NCI-H748 treated with DMSO at 0.1 percent for 48 hours (cell line): ENCODE data around the gene EXOC1.
"Not testable (repeated sequence)": the region's sequence is repeated elsewhere in the genome, so short reads cannot be mapped to it uniquely, and the experiment has no call there.

Experiments
- DNase-seq: peaks from one replicate; lab custom pipeline; 2025; lab: John Stamatoyannopoulos, UW

The EXOC1 gene

GRCh38 chr4:55907469-55907868 lies 54.0 kb downstream of the EXOC1 start:
- no peak for DNase-seq

DNA sequence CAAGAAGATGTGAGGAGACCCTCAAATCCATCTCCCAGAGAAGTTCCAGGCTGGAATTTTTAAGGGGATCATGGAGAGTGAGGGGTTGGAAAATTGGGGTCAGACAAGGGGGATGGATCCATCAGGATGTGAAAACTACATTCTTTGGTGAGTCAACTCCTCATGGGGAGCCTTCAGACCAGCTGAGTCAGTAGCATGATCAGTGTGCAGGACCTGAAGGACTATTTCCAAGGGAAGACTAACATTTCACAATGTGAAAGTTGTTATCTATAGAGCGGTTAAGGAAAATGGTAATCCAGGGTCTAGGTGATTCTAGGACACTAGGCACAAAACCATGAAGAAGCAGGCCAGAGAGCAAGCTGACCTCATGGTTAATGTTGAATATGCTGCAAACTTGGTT lies 56.7 kb downstream of the EXOC1 start:
- no peak for DNase-seq

- no peak for DNase-seq
These were observed 58.8 kb downstream of the EXOC1 start for GRCh38 chr4:55912249-55912648.

- no peak for DNase-seq
These were observed 67.1 kb downstream of the EXOC1 start for GRCh38 chr4:55920571-55920970.

GRCh38 chr4:55921093-55921492 lies 67.6 kb downstream of the EXOC1 start:
- no peak for DNase-seq

DNA sequence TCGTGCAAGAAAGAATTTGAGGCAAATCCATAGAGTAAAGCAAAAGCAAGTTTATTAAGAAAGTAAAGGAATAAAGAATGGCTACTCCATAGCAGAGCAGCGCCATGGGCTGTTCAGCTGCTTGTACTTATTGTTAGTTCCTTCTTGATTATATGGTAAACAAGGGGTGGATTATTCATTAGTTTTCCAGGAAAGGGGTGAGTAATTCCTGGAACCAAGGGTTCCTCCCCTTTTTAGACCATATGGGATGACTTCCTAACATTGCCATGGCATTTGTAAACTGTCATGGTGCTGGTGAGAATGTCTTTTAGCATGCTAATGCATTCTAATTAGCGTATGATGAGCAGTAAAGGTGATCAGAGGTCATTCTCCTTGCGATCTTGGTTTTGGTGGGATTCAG lies 71.8 kb downstream of the EXOC1 start:
- no peak for DNase-seq

DNA sequence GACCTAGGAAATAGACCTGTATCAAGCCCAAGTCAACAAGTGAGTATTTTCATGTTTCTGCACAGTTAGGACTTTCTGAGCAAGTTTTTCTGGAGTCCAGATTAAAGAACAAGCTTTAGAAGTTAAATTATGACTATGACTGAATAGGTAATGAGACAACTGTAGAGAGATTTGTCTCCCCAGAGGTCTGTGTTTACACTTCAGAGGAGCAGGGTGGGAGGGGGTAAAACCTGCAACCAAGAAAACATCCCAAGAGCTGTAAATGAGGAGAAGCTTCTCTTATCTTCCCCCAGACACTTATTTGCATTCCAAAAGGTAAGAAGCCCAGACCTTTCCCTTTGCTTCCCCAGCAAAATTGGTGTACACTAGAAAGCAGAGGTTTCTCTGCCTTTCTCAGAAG lies 73.2 kb downstream of the EXOC1 start:
- DNase-seq, result no peak

GRCh38 chr4:55927803-55928437 lies 74.5 kb downstream of the EXOC1 start:
- DNase-seq, result no peak

DNA sequence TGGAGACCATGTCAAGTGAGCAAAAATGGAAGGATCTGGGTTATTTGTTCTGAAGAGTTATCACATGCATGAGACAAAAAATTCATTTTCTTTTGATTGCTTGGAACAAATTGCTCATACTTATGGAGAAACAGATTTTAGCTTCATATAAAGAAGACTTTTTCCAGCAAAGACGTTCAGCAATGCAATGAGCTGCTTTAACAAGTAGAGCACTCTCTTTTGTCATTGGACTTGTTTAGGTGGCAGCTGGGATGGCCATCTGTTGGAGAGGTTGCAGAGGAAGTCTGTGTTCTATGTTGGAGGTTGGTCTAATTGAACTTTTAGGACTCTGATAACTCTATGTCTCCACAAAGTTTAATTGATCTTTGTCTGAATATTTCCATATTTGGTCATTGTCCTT lies 75.4 kb downstream of the EXOC1 start:
- DNase-seq, result no peak

DNA sequence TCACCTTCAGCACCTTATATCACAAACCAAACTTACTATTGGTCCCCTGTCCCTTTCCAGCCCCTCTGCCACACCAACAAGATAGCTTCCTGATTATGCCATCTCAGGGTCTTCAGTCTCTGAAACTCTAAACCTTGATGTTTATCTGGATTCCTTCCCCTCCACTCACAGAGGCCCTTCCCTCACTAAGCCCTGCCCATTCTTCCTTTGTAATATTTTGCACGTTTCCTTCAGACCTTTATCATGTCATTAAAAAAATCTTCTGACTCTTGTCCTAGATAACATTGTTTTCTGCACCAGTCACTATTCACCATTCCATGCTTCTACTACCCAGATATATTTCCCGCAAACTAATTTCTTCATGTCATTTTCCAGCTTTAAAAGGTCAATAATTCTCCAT lies 77.6 kb downstream of the EXOC1 start:
- DNase-seq, result no peak

GRCh38 chr4:55931833-55932232 lies 78.4 kb downstream of the EXOC1 start:
- DNase-seq, result no peak

DNA sequence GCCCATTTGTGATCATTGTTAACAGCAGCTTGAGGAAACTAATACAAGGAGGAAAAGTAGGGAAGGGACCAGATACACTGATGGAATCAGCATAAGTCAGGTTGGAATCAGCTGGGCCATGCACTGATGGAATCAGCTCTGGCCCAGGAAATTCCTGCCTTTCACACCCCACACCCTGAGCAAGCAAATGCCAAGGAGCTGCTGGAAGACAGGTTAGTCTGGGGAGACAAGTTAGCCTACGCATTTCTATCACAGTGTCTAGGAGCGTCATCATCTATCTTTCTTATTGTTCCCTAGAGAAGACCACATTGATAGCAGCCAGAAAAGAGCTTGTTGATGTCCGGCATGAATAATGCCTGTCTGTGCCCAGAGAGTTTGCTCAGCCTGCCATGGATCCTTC lies 79.1 kb downstream of the EXOC1 start:
- DNase-seq, result no peak

- no peak for DNase-seq
These were observed 80.2 kb downstream of the EXOC1 start for GRCh38 chr4:55933611-55934010.

DNA sequence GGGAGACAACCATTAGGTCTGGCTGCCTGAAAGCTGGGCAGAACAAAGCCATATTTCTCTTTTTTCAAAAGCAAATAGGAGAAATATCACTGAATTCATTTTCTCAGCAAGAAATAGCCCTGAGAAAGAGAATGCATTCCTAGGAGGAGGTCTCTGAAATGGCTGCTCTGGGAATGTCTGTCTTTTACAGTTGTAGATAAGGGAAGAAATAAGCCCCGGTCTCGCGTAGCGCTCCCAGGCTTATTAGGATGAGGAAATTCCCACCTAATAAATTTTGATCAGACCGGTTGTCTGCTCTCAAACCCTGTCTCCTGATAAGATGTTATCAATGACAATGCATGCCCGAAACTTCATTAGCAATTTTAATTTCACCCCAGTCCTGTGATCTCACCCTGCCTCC lies 82.5 kb downstream of the EXOC1 start:
- not testable (repeated sequence) for DNase-seq

- DNase-seq, result no peak
These were observed 85.0 kb downstream of the EXOC1 start for GRCh38 chr4:55938481-55938880.

DNA sequence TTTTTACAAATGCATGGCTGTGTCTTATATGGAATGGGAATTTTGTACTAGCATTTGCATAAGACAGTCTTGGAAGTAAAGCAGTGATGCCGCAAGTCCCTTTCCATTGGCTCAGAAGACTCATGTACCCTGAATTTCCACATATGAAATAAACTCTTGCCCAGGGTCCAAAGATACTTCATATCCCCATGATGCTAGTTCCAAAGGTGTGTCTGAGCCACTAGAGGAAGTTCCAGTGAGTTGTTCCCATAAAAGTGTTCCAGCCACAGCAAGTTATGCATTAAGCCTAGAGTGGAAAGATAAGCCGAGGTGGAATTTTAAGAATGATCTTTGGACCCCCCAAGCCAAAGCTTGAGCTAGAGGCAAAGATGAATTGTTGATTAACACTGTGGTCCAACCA lies 86.0 kb downstream of the EXOC1 start:
- no peak for DNase-seq

- no peak for DNase-seq
These were observed 88.5 kb downstream of the EXOC1 start for GRCh38 chr4:55941881-55942396.

DNA sequence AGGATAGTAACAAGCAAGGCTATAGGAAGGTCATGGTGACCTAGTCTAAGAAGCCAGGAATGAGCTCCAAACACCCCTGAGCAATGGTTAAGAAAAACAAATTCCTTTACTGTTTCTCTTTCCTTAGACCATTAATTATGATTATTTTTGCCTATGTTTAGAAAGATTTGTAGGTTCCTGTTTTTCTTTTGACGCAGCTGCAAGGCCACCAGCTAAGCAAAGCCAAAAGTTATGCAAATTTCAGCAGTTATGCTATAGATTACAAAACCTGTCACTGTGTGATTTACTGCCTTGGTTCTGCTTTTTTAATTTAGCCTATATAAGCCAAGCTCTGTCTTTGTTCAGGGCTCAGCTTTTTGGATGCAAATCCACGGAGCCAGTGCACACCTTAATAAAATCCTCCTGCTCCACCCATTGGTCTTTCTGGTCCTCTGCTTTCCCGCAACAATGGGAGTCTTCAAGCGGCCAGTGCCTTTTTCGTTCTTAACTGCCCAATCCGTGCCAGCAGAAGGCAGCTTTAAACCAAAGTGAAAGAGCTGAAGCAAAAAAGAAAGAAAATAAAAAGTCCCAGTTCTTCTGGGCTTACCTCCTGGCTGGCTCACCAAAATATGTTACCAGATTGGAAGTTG lies 93.9 kb downstream of the EXOC1 start:
- DNase-seq, result no peak

GRCh38 chr4:55947912-55948725 lies 94.7 kb downstream of the EXOC1 start:
- DNase-seq, result peak; percentile 45

GRCh38 chr4:55948726-55949481 lies 95.5 kb downstream of the EXOC1 start, which contains the start of gene CEP135:
CEP135 (plus strand) TSS chr4:55948945; CDS start chr4:55952131, 3,186 bp downstream.
- DNase-seq, result peak; percentile 72

DNA sequence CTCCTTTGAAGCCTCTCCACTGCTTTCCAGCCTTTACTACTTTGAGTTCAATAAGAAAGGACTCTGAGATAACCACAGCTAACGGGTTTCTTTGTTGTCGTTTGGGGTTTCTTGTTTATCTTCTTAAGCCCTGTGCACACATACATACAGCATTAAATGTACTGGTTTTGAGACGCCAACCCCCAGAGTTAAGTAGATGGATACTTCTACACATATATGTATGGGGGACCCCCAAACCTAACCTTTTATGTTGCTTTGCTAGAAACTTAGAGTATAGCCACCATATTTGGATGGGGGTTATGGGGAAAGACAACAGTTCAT lies 96.0 kb downstream of the EXOC1 start:
- DNase-seq, result no peak

DNA sequence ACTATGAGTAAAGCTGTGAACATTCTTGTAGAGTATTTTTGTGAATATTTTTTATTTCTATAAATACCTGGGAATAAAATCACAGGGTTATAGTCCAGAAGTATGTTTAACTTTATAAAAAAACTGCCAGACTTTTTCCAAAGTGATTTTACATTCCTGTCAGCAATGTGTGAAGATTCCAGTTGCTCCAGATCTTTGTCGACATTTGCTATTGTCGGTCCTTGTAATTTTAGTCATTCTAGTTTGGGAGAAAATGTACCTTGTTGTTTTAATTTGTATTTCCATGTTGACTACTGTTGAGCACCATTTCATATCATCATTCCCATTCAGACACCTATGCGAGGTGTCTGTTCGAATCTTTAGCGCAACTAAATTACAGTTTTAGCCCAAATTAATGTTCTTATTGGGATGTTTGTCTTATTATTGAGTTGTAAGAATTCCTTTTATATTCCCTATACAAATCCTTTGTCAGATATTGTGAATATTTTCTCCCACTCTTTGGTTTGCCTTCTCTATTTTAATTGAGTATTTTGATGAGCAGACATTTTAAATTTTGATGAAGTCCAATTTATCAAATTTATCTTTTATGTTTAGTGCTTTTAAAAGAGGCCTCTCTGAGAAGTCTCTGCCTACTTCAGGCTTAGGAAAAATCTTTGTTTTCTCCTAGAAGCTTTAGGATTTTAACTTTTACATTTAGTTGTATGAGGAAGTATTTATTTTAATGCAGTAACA lies 97.9 kb downstream of the EXOC1 start:
- no peak for DNase-seq
